GM21515 (cell line): ENCODE data around the gene RELA.

ENCODE experiments used
- ATAC-seq: cut with Tn5 transposase; IDR thresholded peaks from one replicate; pipeline ENCODE4 v1.9.1; 2021; ENCODE audit not compliant: unreplicated experiment

Gene RELA

GRCh38 chr11:65615229-65615949 is 47.3 kb downstream of the RELA start, which contains the start of gene PCNX3:
PCNX3 (plus strand) TSS chr11:65615776; CDS start chr11:65616312, 536 bp downstream.
- ATAC-seq = peak; percentile 74

- no peak for ATAC-seq
These were observed 49.4 kb downstream of the RELA start for GRCh38 chr11:65613091-65613928.

GRCh38 chr11:65612691-65613090 is 50.0 kb downstream of the RELA start:
- ATAC-seq = no peak

GRCh38 chr11:65611758-65612603 is 50.7 kb downstream of the RELA start:
- ATAC-seq = no peak

DNA sequence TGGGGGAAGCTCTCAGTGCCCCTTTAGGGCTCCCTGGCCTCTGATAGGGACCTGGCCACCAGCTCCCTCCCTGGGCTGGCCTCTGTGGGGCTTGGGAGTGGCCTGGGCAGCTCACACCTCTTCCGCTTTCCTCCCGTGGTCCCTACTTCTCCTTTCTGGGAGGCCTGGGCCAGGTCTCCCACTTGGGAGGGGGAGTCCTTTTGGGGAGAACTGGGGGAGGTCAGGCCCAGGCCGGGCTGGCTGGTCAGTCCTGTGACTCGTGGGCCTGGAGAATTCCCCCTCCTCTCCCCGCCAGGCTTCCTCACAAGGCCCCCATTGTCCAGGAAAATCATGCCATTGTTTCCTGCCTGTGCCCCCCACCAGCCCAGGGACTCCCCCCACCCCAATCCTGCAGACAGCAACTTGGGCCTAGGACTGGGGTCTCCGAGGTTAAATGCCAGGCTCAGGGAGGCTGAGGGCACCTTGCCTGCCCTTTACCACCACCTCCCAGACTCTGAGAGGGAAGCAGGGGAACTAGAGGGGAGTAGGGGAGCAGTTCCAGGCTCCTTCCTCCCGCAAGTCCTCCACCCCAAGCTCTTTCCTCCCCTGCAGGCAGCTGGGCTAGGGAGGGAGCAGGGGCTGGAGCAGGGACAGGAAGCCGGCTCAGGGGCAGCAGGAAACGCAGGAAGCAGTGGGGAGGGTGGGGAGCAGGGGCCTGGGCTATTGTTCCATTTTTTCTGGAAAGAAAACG is 51.5 kb downstream of the RELA start:
- no peak for ATAC-seq

- no peak for ATAC-seq
These were observed 52.3 kb downstream of the RELA start for GRCh38 chr11:65610404-65610803.

GRCh38 chr11:65609665-65610064 is 53.1 kb downstream of the RELA start:
- no peak for ATAC-seq

DNA sequence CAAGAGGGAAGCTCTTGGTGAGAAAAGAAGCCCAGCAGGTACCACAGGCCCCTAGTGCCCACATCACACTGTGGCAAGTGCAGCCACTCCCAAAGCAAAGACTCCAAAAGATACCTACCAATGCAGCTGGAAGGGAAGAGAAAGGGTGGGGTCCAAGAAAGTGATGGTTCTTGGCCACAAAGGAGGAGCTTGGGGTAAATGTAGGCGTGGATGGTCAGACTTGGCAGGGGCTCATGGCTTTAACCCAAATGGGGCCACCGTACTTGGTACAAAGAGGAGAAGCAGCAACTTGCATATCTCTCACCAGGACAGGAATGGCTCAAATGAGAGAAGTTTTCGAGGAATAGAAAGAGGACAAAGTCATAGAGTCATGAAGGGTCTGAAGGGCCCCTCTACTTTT is 53.5 kb downstream of the RELA start:
- ATAC-seq = no peak

DNA sequence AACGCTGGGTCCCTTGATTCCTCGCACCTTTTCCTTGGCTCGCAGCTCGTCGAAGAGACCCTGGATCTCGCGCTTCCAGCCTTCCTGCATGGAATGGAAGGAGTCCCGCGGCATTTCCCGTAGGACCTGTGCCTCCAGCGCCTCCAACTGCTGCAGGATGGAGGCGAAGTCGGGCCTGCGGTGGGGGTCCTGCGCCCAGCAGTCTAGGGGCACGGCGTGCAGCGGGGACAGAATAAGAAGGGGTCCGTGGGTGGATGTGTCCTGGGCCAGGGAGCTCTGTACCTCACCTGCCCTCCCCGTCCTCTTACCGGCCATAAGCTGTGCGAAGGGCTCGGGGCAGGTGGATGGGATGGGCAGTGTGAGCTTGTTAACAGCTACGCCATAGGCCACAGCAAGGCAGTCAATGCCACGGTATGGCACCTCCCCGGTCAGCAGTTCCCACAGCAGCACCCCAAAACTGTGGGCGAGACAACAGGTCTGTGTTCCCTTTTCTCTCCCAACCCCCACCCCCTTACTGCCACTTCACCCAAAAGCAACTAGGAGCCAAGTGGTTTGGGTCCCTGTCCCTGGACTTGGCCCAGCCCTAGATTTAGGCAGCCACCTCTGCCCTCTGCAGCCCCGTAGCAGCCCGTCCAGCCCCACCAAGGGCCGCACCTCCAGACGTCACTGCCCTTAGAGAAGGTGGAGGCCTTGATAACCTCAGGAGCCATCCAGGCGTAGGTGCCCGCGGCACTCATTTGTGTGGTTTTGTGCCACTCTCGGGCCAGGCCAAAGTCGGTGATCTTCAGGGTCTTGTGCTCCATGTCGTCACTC is 54.9 kb downstream of the RELA start:
- ATAC-seq = no peak

- no peak for ATAC-seq
These were observed 55.7 kb downstream of the RELA start for GRCh38 chr11:65606876-65607613.

GRCh38 chr11:65604258-65604657 is 58.5 kb downstream of the RELA start:
- no peak for ATAC-seq
